ENCODE results near the gene PMVK.
"Not testable (repeated sequence)": the region's sequence is repeated elsewhere in the genome, so short reads cannot be mapped to it uniquely, and the experiment has no call there.

PMVK gene

GRCh38 chr1:154911691-154912550 lies 24.6 kb downstream of the PMVK start:
- Histone ChIP-seq H3K79me2 (ENCODE audit: control insufficient read depth, insufficient read depth, low read length, unreplicated experiment) (no peaks in the 10 kb centered on the region), H3K27ac (ENCODE audit: low read depth, low read length) (no peak overlapping the region), H3K27me3 (ENCODE audit: insufficient read depth, low read length) (no peaks in the 10 kb centered on the region), H3K36me3 (ENCODE audit: insufficient read depth, low read length) (no peaks in the 10 kb centered on the region), H3K4me3 (ENCODE audit: low read depth, low read length) (no peak overlapping the region), H2AFZ (ENCODE audit: low read length, unreplicated experiment) (no peak overlapping the region), H3K4me1 (ENCODE audit: control insufficient read depth, insufficient read depth, low read length, unreplicated experiment) (no peaks in the 10 kb centered on the region)

- H2AFZ ChIP-seq (ENCODE audit: low read length, unreplicated experiment): no peak overlapping the region
- H3K27ac ChIP-seq (ENCODE audit: low read depth, low read length): no peak overlapping the region
- no peaks in the 10 kb centered on the region for H3K27me3 ChIP-seq (ENCODE audit: insufficient read depth, low read length)
- no peaks in the 10 kb centered on the region for H3K79me2 ChIP-seq (ENCODE audit: control insufficient read depth, insufficient read depth, low read length, unreplicated experiment)
- no peaks in the 10 kb centered on the region for H3K4me1 ChIP-seq (ENCODE audit: control insufficient read depth, insufficient read depth, low read length, unreplicated experiment)
- H3K36me3 ChIP-seq (ENCODE audit: insufficient read depth, low read length): no peaks in the 10 kb centered on the region
- H3K4me3 ChIP-seq (ENCODE audit: low read depth, low read length): no peak overlapping the region
Observed at GRCh38 chr1:154910851-154911250, 25.7 kb downstream of the PMVK start.

GRCh38 chr1:154908937-154909336 lies 27.6 kb downstream of the PMVK start:
- Histone ChIP-seq H3K27me3 (ENCODE audit: insufficient read depth, low read length) (no peaks in the 10 kb centered on the region), H2AFZ (ENCODE audit: low read length, unreplicated experiment) (no peak overlapping the region), H3K36me3 (ENCODE audit: insufficient read depth, low read length) (no peaks in the 10 kb centered on the region)

GRCh38 chr1:154908129-154908528 lies 28.4 kb downstream of the PMVK start:
- not testable (repeated sequence) for H3K27ac ChIP-seq (ENCODE audit: low read depth, low read length); H3K4me1 ChIP-seq (ENCODE audit: control insufficient read depth, insufficient read depth, low read length, unreplicated experiment); H2AFZ ChIP-seq (ENCODE audit: low read length, unreplicated experiment); H3K27me3 ChIP-seq (ENCODE audit: insufficient read depth, low read length); H3K4me3 ChIP-seq (ENCODE audit: low read depth, low read length); H3K36me3 ChIP-seq (ENCODE audit: insufficient read depth, low read length); H3K79me2 ChIP-seq (ENCODE audit: control insufficient read depth, insufficient read depth, low read length, unreplicated experiment)

More at GRCh38 chr1:154908937-154909336, 27.6 kb downstream of the PMVK start:
- Histone ChIP-seq H3K4me1 (ENCODE audit: control insufficient read depth, insufficient read depth, low read length, unreplicated experiment) (no peaks in the 10 kb centered on the region), H3K27ac (ENCODE audit: low read depth, low read length) (no peak overlapping the region), H3K79me2 (ENCODE audit: control insufficient read depth, insufficient read depth, low read length, unreplicated experiment) (no peaks in the 10 kb centered on the region), H3K4me3 (ENCODE audit: low read depth, low read length) (no peak overlapping the region)

GRCh38 chr1:154906621-154907081 lies 29.9 kb downstream of the PMVK start:
- Histone ChIP-seq H3K4me1 (ENCODE audit: control insufficient read depth, insufficient read depth, low read length, unreplicated experiment) (no peaks in the 10 kb centered on the region), H3K36me3 (ENCODE audit: insufficient read depth, low read length) (no peaks in the 10 kb centered on the region), H3K27ac (ENCODE audit: low read depth, low read length) (no peak overlapping the region), H2AFZ (ENCODE audit: low read length, unreplicated experiment) (no peak overlapping the region), H3K27me3 (ENCODE audit: insufficient read depth, low read length) (no peaks in the 10 kb centered on the region), H3K79me2 (ENCODE audit: control insufficient read depth, insufficient read depth, low read length, unreplicated experiment) (no peaks in the 10 kb centered on the region), H3K4me3 (ENCODE audit: low read depth, low read length) (no peak overlapping the region)

GRCh38 chr1:154902938-154903566 lies 33.5 kb downstream of the PMVK start:
- H3K36me3 ChIP-seq (ENCODE audit: insufficient read depth, low read length): no peaks in the 10 kb centered on the region
- H3K4me1 ChIP-seq (ENCODE audit: control insufficient read depth, insufficient read depth, low read length, unreplicated experiment): no peaks in the 10 kb centered on the region
- H3K27me3 ChIP-seq (ENCODE audit: insufficient read depth, low read length): no peaks in the 10 kb centered on the region
- H2AFZ ChIP-seq (ENCODE audit: low read length, unreplicated experiment): no peak overlapping the region
- H3K79me2 ChIP-seq (ENCODE audit: control insufficient read depth, insufficient read depth, low read length, unreplicated experiment): no peaks in the 10 kb centered on the region
- no peak overlapping the region for H3K27ac ChIP-seq (ENCODE audit: low read depth, low read length)
- H3K4me3 ChIP-seq (ENCODE audit: low read depth, low read length): no peak overlapping the region

GRCh38 chr1:154901591-154901990 lies 34.9 kb downstream of the PMVK start:
- H3K4me1 ChIP-seq (ENCODE audit: control insufficient read depth, insufficient read depth, low read length, unreplicated experiment): no peaks in the 10 kb centered on the region
- H2AFZ ChIP-seq (ENCODE audit: low read length, unreplicated experiment): no peak overlapping the region
- no peak overlapping the region for H3K27ac ChIP-seq (ENCODE audit: low read depth, low read length)
- no peaks in the 10 kb centered on the region for H3K79me2 ChIP-seq (ENCODE audit: control insufficient read depth, insufficient read depth, low read length, unreplicated experiment)
- no peak overlapping the region for H3K4me3 ChIP-seq (ENCODE audit: low read depth, low read length)
- no peaks in the 10 kb centered on the region for H3K27me3 ChIP-seq (ENCODE audit: insufficient read depth, low read length)
- no peaks in the 10 kb centered on the region for H3K36me3 ChIP-seq (ENCODE audit: insufficient read depth, low read length)

- no peak overlapping the region for H2AFZ ChIP-seq (ENCODE audit: low read length, unreplicated experiment)
- H3K27me3 ChIP-seq (ENCODE audit: insufficient read depth, low read length): peaks cover 15% of the 10 kb centered on the region
- H3K27ac ChIP-seq (ENCODE audit: low read depth, low read length): no peak overlapping the region
Observed at GRCh38 chr1:154899041-154899440, 37.5 kb downstream of the PMVK start.

GRCh38 chr1:154896771-154897286 lies 39.7 kb downstream of the PMVK start:
- Histone ChIP-seq H2AFZ (ENCODE audit: low read length, unreplicated experiment) (no peak overlapping the region), H3K27me3 (ENCODE audit: insufficient read depth, low read length) (peaks cover 15% of the 10 kb centered on the region), H3K79me2 (ENCODE audit: control insufficient read depth, insufficient read depth, low read length, unreplicated experiment) (no peaks in the 10 kb centered on the region), H3K4me3 (ENCODE audit: low read depth, low read length) (no peak overlapping the region), H3K36me3 (ENCODE audit: insufficient read depth, low read length) (no peaks in the 10 kb centered on the region), H3K27ac (ENCODE audit: low read depth, low read length) (no peak overlapping the region), H3K4me1 (ENCODE audit: control insufficient read depth, insufficient read depth, low read length, unreplicated experiment) (no peaks in the 10 kb centered on the region)

More at GRCh38 chr1:154899041-154899440, 37.5 kb downstream of the PMVK start:
- Histone ChIP-seq H3K4me1 (ENCODE audit: control insufficient read depth, insufficient read depth, low read length, unreplicated experiment) (no peaks in the 10 kb centered on the region), H3K79me2 (ENCODE audit: control insufficient read depth, insufficient read depth, low read length, unreplicated experiment) (no peaks in the 10 kb centered on the region), H3K36me3 (ENCODE audit: insufficient read depth, low read length) (no peaks in the 10 kb centered on the region), H3K4me3 (ENCODE audit: low read depth, low read length) (no peak overlapping the region)

GRCh38 chr1:154895798-154896197 lies 40.7 kb downstream of the PMVK start:
- Histone ChIP-seq H3K79me2 (ENCODE audit: control insufficient read depth, insufficient read depth, low read length, unreplicated experiment) (no peaks in the 10 kb centered on the region), H3K36me3 (ENCODE audit: insufficient read depth, low read length) (no peaks in the 10 kb centered on the region), H3K27ac (ENCODE audit: low read depth, low read length) (no peak overlapping the region), H3K4me3 (ENCODE audit: low read depth, low read length) (no peak overlapping the region), H3K4me1 (ENCODE audit: control insufficient read depth, insufficient read depth, low read length, unreplicated experiment) (no peaks in the 10 kb centered on the region), H2AFZ (ENCODE audit: low read length, unreplicated experiment) (no peak overlapping the region), H3K27me3 (ENCODE audit: insufficient read depth, low read length) (peaks cover 22% of the 10 kb centered on the region)

Measured in ACC112 (cell line).